Neutrophil (primary cell): Measurements from ENCODE around the gene NBDY.

Experiments
- H3K27ac ChIP-seq: fragments of 200-600 bp; sonication (generic); 2 replicates; pipeline ENCODE4 v1.5.1; 2016; ENCODE audit warnings: mild to moderate bottlenecking, moderate library complexity
- H3K27me3 ChIP-seq: fragments of 200-600 bp; sonication (generic); 2 replicates; pipeline ENCODE4 v1.6.0; 2016; ENCODE audit warnings: mild to moderate bottlenecking
- H3K36me3 ChIP-seq: fragments of 200-600 bp; sonication (generic); 2 replicates; pipeline ENCODE4 v1.5.1; 2017
- H3K4me1 ChIP-seq, 2 experiments: fragments of 200-600 bp in 1 of 2; sonication (generic) in 1 of 2; 1 replicate in 1 of 2; 2 replicates in 1 of 2; pipeline versions ENCODE4 v1.5.1 to v1.6.1; 2013 to 2016; ENCODE audit warnings: low read depth in 1 of 2, low read length in 1 of 2, mild to moderate bottlenecking in 1 of 2, moderate library complexity in 1 of 2; ENCODE audit not compliant: control insufficient read depth in 1 of 2, insufficient read depth in 1 of 2
- H3K4me3 ChIP-seq, 2 experiments: fragments of 200-600 bp in 1 of 2; sonication (generic) in 1 of 2; 1 replicate in 1 of 2; 2 replicates in 1 of 2; pipeline ENCODE4 v1.5.1; 2013 to 2016; ENCODE audit warnings: low read depth in 1 of 2, low read length in 1 of 2, mild to moderate bottlenecking in 1 of 2, moderate library complexity in 1 of 2
- H3K9me3 ChIP-seq: fragments of 200-600 bp; sonication (generic); 2 replicates; pipeline ENCODE4 v1.5.1; 2016
- CTCF ChIP-seq: fragments of 200-600 bp; sonication (generic); IDR thresholded peaks from 2 replicates; pipeline ENCODE4 v1.5.1; 2016; ENCODE audit warnings: antibody characterized with exemption

NBDY gene

GRCh38 chrX:56833626-56834025 is 104.6 kb downstream of the NBDY start:
- Histone ChIP-seq H3K4me3 (no peak overlapping the region), H3K36me3 (no peaks in the 10 kb centered on the region)

GRCh38 chrX:56853436-56853835 is 124.4 kb downstream of the NBDY start:
- Histone ChIP-seq H3K4me1 (no peaks in the 10 kb centered on the region), H3K27me3 (no peaks in the 10 kb centered on the region), H3K27ac (no peak overlapping the region), H3K36me3 (no peaks in the 10 kb centered on the region), H3K4me3 (no peak overlapping the region), H3K9me3 (no peaks in the 10 kb centered on the region)
- no peak for TF ChIP-seq CTCF

More at GRCh38 chrX:56833626-56834025, 104.6 kb downstream of the NBDY start:
- Histone ChIP-seq H3K27me3 (no peaks in the 10 kb centered on the region), H3K27ac (no peak overlapping the region), H3K9me3 (no peaks in the 10 kb centered on the region), H3K4me1 (no peaks in the 10 kb centered on the region)
- TF ChIP-seq CTCF: no peak

- Histone ChIP-seq H3K36me3 (no peaks in the 10 kb centered on the region), H3K4me3 (no peak overlapping the region), H3K4me1 (no peaks in the 10 kb centered on the region), H3K27ac (no peak overlapping the region), H3K9me3 (no peaks in the 10 kb centered on the region), H3K27me3 (no peaks in the 10 kb centered on the region)
- no peak for TF ChIP-seq CTCF
Measured at GRCh38 chrX:56857042-56857441, 128.0 kb downstream of the NBDY start.

- no peaks in the 10 kb centered on the region for H3K27me3 ChIP-seq
- no peaks in the 10 kb centered on the region for H3K9me3 ChIP-seq
- no peaks in the 10 kb centered on the region for H3K36me3 ChIP-seq
- no peak overlapping the region for H3K27ac ChIP-seq
- no peak for TF ChIP-seq CTCF
- H3K4me3 ChIP-seq: no peak overlapping the region
- no peaks in the 10 kb centered on the region for H3K4me1 ChIP-seq
Measured at GRCh38 chrX:56860888-56861287, 131.8 kb downstream of the NBDY start.
